OCI-LY1 (cell line): Measurements from ENCODE around the gene MPP7.

Experiments used
- EZH2 ChIP-seq: fragments of 200-600 bp; sonication (generic), shearing (Covaris generic); IDR thresholded peaks from 2 replicates; pipeline ENCODE4 v1.8.0; 2017; ENCODE audit warnings: borderline replicate concordance, mixed run types, mild to moderate bottlenecking, antibody characterized with exemption, low read length, moderate library complexity, mixed read lengths
- TF ChIP-seq, protein P1 (sequence below): fragments of 200-600 bp; sonication (generic), shearing (Covaris generic); IDR thresholded peaks from 2 replicates; pipeline ENCODE4 v1.5.1; 2017; ENCODE audit warnings: mild to moderate bottlenecking, antibody characterized with exemption, low read length, moderate library complexity, mixed read lengths

DNA sequence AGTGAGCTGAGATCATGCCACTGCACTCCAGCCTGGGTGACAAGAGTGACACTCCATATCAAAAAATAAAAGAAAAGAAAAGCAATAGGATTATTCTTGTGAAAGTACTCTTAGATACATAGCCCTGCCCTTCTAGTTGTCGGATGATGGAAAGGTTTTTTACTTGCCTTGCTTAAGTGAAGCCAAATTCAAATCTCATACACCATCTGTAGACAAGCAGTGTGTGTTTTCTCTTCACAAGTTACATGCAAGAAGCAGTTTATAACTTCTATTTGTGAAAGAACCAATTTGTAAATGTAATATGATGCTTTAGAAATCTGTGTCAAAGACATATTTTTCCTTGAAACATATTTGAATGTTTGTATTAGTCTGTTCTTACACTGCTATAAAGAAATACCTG is 15.8 kb upstream of the MPP7 start:
- TF ChIP-seq, protein P1, sequence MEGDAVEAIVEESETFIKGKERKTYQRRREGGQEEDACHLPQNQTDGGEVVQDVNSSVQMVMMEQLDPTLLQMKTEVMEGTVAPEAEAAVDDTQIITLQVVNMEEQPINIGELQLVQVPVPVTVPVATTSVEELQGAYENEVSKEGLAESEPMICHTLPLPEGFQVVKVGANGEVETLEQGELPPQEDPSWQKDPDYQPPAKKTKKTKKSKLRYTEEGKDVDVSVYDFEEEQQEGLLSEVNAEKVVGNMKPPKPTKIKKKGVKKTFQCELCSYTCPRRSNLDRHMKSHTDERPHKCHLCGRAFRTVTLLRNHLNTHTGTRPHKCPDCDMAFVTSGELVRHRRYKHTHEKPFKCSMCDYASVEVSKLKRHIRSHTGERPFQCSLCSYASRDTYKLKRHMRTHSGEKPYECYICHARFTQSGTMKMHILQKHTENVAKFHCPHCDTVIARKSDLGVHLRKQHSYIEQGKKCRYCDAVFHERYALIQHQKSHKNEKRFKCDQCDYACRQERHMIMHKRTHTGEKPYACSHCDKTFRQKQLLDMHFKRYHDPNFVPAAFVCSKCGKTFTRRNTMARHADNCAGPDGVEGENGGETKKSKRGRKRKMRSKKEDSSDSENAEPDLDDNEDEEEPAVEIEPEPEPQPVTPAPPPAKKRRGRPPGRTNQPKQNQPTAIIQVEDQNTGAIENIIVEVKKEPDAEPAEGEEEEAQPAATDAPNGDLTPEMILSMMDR, result no peak
- no peak for TF ChIP-seq EZH2
